Activated T-cell treated with anti-CD3 and anti-CD28 coated beads, Interleukin-2, amount 50 U/mL, for 72 hours (primary cell): ENCODE data around the gene CHD9NB. TPM values are rescaled to one million over a fixed set of nuclear protein-coding genes. Genes with fewer than 3 reads are reported as not detected.
"Not testable (repeated sequence)": the region's sequence is repeated elsewhere in the genome, so short reads cannot be mapped to it uniquely, and the experiment has no call there.

Experiments used
- ATAC-seq, 2 donors: fragments of 150-1000 bp; cut with Tn5 transposase; replicated peaks in 1 of 2; 2 replicates each; pipeline ENCODE4 v1.10.0; 2021; ENCODE audit warnings: moderate library complexity in 2 of 2, mild to moderate bottlenecking in 1 of 2
- DNase-seq, 2 donors: peaks; one replicate each; pipeline ENCODE4 v3.0.0; 2021 to 2022; ENCODE audit warnings: mixed read lengths in 1 of 2
- H3K27ac Mint-ChIP-seq: one replicate; pipeline ENCODE4 v1.8.0; 2022; ENCODE audit warnings: mild to moderate bottlenecking, moderate library complexity, mixed read lengths
- H3K27me3 Mint-ChIP-seq: one replicate; pipeline ENCODE4 v1.8.0; 2022; ENCODE audit warnings: low read depth, mixed read lengths
- H3K36me3 Mint-ChIP-seq, 2 donors: one replicate each; pipeline ENCODE4 v1.8.0; 2022; ENCODE audit warnings: mixed read lengths in 2 of 2, mild to moderate bottlenecking in 1 of 2; ENCODE audit not compliant: insufficient read depth in 2 of 2
- H3K4me1 Mint-ChIP-seq: one replicate; pipeline ENCODE4 v1.8.0; 2022; ENCODE audit warnings: low read depth, mixed read lengths
- H3K4me3 Mint-ChIP-seq, 2 donors: one replicate each; pipeline ENCODE4 v1.8.0; 2022; ENCODE audit warnings: mild to moderate bottlenecking in 2 of 2, mixed read lengths in 2 of 2, moderate library complexity in 2 of 2
- H3K9me3 Mint-ChIP-seq, 2 donors: one replicate each; pipeline ENCODE4 v1.8.0; 2022; ENCODE audit warnings: mixed read lengths in 2 of 2
- total RNA-seq, 2 donors: library from RNA; stranded (reverse); gene quantifications; one replicate each; pipeline ENCODE4 v1.2.3, GENCODE V29; 2022

The CHD9NB gene
- total RNA-seq, 2 donors from 2014 or later, result 0.19 to 0.46 TPM

DNA sequence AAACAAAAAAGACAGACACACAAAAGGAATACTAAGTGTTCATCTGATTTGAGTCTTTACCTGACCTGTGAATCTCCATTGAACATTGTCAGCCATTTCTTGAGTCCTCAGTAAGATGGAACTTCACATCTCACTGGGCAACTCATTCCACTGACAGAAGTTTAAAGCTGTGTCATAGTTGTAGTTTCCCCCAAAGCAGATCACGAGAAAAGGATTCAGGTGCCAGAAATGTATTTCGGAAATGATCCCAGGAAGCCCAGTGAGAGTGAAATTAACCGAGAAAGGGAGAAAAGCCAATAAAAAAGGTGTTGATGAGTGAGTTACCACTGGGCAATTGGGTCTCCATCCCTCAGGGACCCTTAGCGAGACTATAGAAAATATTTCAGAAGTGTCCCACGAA, 8.6 kb upstream of the CHD9NB start:
- Mint-ChIP-seq H3K27ac (peak overlapping the region; percentile 22), H3K4me1 (peaks cover 57% of the 10 kb centered on the region), H3K36me3 (no peaks in the 10 kb centered on the region), H3K9me3 (no peaks in the 10 kb centered on the region), H3K27me3 (no peaks in the 10 kb centered on the region), H3K4me3 (peak overlapping the region; percentile 34 to 57)
- no peak for ATAC-seq
- DNase-seq, result no peak

DNA sequence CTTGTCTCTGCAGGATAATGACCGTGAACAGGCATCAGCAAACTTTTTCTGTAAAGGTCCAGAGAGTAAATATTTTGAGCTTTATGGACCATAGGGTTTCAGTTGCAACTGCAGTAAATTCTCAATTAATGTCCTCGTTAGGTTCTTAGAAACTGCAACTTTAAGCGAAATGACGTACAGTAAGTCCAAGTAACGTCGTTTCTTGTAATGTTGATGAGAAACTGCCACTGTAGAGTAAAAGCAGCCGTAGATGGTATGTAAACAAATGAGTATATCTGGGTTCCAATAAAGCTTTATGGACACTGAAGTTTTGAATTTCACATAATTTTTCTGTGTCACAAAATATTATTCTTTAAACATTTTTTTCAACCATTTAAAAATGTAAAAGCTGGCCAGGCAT, 7.0 kb upstream of the CHD9NB start:
- no peak for DNase-seq
- Mint-ChIP-seq H3K9me3 (no peaks in the 10 kb centered on the region), H3K4me1 (peaks cover 50% of the 10 kb centered on the region), H3K27me3 (no peaks in the 10 kb centered on the region), H3K27ac (no peak overlapping the region), H3K4me3 (no peak overlapping the region), H3K36me3 (no peaks in the 10 kb centered on the region)
- ATAC-seq, result no peak

GRCh38 chr16:53058882-53059281, 6.2 kb upstream of the CHD9NB start:
- no peaks in the 10 kb centered on the region for H3K9me3 Mint-ChIP-seq
- ATAC-seq (no peak), DNase-seq (no peak)
- H3K27ac Mint-ChIP-seq, result no peak overlapping the region
- H3K27me3 Mint-ChIP-seq, result no peaks in the 10 kb centered on the region
- H3K4me1 Mint-ChIP-seq, result peaks cover 50% of the 10 kb centered on the region
- no peaks in the 10 kb centered on the region for H3K36me3 Mint-ChIP-seq
- no peak overlapping the region for H3K4me3 Mint-ChIP-seq

DNA sequence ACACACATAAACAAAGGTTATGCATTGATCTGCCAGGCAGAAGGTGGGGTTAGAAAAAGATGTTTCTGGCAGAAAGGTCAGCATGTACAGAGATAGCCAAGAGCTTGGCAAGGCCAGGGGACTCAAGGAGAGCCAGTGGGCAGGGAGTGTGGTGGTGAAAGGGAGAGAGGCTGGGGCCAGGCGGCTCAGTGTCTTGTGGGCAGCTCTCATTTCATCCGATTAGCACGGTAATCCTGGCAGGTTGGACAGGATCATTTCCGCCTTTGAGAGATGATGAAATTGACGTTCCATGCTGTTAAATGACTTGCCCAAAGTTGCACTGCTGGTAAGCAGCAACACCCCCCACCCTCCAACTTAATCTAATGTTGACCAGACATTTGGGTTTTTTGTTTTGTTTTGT, 5.7 kb upstream of the CHD9NB start:
- H3K4me1 Mint-ChIP-seq, result peaks cover 52% of the 10 kb centered on the region
- DNase-seq (no peak), ATAC-seq (no peak)
- no peak overlapping the region for H3K4me3 Mint-ChIP-seq
- H3K36me3 Mint-ChIP-seq, result no peaks in the 10 kb centered on the region
- H3K27me3 Mint-ChIP-seq, result peaks cover under 1% of the 10 kb centered on the region
- H3K27ac Mint-ChIP-seq, result no peak overlapping the region
- H3K9me3 Mint-ChIP-seq, result no peaks in the 10 kb centered on the region

GRCh38 chr16:53057658-53058057, 5.0 kb upstream of the CHD9NB start:
- Mint-ChIP-seq H3K4me1 (peaks cover 60% of the 10 kb centered on the region), H3K4me3 (no peak overlapping the region), H3K27me3 (peaks cover 8% of the 10 kb centered on the region), H3K9me3 (no peaks in the 10 kb centered on the region), H3K36me3 (no peaks in the 10 kb centered on the region), H3K27ac (no peak overlapping the region)
- no peak for DNase-seq
- ATAC-seq, result no peak

DNA sequence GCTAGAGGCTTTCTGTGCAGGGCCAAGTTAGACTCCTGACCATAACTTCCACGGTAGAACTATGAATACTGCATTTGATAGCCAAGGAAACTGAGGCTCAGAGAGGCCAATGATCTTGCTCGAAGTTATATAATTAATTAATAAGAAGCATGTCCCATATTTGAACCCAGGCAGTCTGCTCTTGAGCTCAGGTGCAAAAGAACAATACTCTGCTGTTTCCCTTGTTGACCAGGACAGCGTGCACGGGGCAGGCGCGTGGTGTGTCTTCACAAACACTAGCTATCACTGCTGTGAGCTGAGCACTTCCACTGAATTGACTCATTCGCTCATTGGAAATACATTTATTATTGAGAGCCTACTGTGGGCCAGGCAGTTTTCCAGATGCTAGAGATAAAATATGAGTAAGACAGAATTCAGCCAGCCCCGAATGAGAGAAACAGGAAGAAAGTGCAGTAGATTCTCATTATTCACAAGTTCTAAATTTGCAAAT, 3.7 kb upstream of the CHD9NB start:
- H3K4me3 Mint-ChIP-seq, result peak overlapping the region; percentile 86 to 92

GRCh38 chr16:53055541-53056391, 3.1 kb upstream of the CHD9NB start:
- peak overlapping the region; percentile 86 to 92 for H3K4me3 Mint-ChIP-seq
- H3K36me3 Mint-ChIP-seq, result no peaks in the 10 kb centered on the region
- H3K27ac Mint-ChIP-seq, result peak overlapping the region; percentile 49
- no peaks in the 10 kb centered on the region for H3K9me3 Mint-ChIP-seq
- ATAC-seq (no peak), DNase-seq (peak in 1 of 2 donors; percentile 4)
- H3K4me1 Mint-ChIP-seq, result peaks cover 50% of the 10 kb centered on the region
- peaks cover 9% of the 10 kb centered on the region for H3K27me3 Mint-ChIP-seq

More for the DNA sequence above, 3.7 kb upstream of the CHD9NB start:
- no peak for ATAC-seq
- Mint-ChIP-seq H3K27me3 (peaks cover 9% of the 10 kb centered on the region), H3K36me3 (no peaks in the 10 kb centered on the region), H3K4me1 (peaks cover 56% of the 10 kb centered on the region), H3K27ac (no peak overlapping the region), H3K9me3 (no peaks in the 10 kb centered on the region)
- DNase-seq, result no peak

DNA sequence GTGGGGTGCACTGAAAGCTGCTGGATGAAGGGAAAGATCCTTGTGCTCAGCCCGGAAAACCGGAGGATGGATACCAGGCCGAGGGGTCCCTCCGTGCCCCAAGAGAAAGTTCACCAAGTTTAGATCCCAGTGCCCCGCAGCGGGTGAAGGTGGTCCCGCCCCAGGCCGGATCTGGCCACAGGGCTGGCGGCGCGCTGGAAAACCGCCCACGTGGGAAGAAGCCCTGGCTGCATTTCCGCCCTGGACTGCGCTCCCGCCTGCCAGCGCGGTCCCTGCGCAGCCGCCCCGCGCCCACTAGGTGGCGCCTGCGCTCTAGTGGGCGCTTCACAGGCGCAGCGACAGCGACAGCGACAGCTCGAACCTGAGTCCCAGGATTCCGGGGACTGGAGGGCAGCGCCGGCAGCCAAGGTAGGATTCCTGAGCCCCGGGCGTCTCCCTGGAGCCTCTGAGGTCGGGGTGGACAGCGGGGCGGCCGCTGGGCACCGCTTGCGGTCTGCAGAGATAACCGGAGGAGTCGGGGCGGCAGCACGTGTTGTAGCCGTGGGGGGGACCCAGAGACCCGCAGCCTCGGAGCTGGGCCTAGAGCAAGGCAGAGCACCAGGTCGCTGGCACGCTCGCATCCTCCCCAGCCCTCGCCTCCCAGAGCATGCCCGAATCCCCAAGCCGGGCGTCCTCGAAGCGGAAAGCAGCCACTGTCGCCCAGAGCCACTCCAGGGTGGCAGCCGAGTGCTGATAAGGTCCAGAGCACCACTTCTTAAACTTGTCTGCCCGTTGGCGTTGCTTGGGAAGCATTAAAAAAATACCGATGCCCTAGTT, 2.2 kb upstream of the CHD9NB start, which contains the start of gene CHD9:
Gene CHD9, plus strand, starts transcription at position 322 of the 816 bp plus-strand sequence. CDS start 101,099 bp downstream, outside the sequence.
- Mint-ChIP-seq H3K27me3 (peaks cover 9% of the 10 kb centered on the region), H3K27ac (peak within 1 kb of the TSS; percentile 62), H3K4me1 (peaks cover 50% of the 10 kb centered on the region), H3K4me3 (peak within 1 kb of the TSS; percentile 86 to 92), H3K36me3 (no peaks in the 10 kb centered on the region), H3K9me3 (no peaks in the 10 kb centered on the region)
- ATAC-seq (peak; percentile 90 to 91), DNase-seq (peak; percentile 71 to 84)

DNA sequence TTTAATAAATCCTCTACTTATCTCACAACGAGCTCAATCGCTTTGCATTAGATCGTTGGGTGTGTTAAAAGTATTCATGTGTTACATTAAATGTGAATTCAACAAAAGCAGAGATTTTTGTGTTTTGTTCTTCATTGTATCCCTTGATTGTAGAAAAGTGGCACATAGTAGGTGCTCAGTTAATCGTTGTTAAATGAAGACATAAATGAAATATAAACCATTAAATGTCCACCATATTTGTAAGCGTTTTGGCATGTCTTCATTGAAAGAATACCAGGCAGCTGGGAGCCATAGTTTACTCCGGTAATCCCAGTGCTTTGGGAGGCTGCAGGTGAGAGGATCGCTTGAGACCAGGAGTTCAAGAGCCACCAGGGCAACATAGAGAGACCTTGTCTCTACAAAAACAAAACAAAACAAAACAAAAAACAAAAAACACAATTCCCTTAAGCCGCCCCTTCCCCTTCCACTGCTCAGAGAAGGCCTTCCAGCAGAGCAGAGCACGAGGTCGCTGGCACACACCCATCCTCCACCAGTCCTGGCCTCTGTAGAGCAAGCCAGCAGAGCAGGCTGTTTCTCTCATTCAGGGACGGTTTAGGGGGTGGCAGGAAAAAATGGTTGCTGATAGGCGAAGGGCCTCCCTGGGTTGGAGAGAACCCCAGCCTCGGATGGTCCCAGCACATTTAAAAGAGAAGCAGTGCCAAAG, 1.4 kb upstream of the CHD9NB start:
- Mint-ChIP-seq H3K36me3 (no peaks in the 10 kb centered on the region), H3K4me3 (peak overlapping the region; percentile 86 to 92), H3K9me3 (no peaks in the 10 kb centered on the region), H3K4me1 (peaks cover 49% of the 10 kb centered on the region), H3K27me3 (peaks cover 9% of the 10 kb centered on the region), H3K27ac (peak overlapping the region; percentile 62)
- ATAC-seq (peak; percentile 32 to 45), DNase-seq (peak; percentile 17 to 28)

GRCh38 chr16:53051255-53051654, 1.4 kb downstream of the CHD9NB start:
- not testable (repeated sequence) for H3K27me3 Mint-ChIP-seq, DNase-seq, H3K9me3 Mint-ChIP-seq, H3K4me3 Mint-ChIP-seq, H3K36me3 Mint-ChIP-seq, ATAC-seq, H3K27ac Mint-ChIP-seq
- H3K4me1 Mint-ChIP-seq, result peaks cover 27% of the 10 kb centered on the region

GRCh38 chr16:53048139-53048915, 4.4 kb downstream of the CHD9NB start:
- no peak overlapping the region for H3K27ac Mint-ChIP-seq
- peaks cover 12% of the 10 kb centered on the region for H3K4me1 Mint-ChIP-seq
- DNase-seq (no peak), ATAC-seq (no peak)
- peaks cover 8% of the 10 kb centered on the region for H3K27me3 Mint-ChIP-seq
- no peaks in the 10 kb centered on the region for H3K9me3 Mint-ChIP-seq
- H3K36me3 Mint-ChIP-seq, result no peaks in the 10 kb centered on the region
- no peak overlapping the region for H3K4me3 Mint-ChIP-seq

GRCh38 chr16:53047515-53047914, 5.2 kb downstream of the CHD9NB start:
- ATAC-seq, H3K9me3 Mint-ChIP-seq: not testable (repeated sequence)

More at GRCh38 chr16:53047515-53047914, 5.2 kb downstream of the CHD9NB start:
- not testable (repeated sequence) for H3K27me3 Mint-ChIP-seq, H3K27ac Mint-ChIP-seq, H3K36me3 Mint-ChIP-seq, DNase-seq, H3K4me3 Mint-ChIP-seq, H3K4me1 Mint-ChIP-seq
